HG03025 (cell line): ENCODE measurements around the gene GNAQ.
"Not testable (repeated sequence)": the region's sequence is repeated elsewhere in the genome, so short reads cannot be mapped to it uniquely, and the experiment has no call there.

Experiments used
- ATAC-seq: cut with Tn5 transposase; IDR thresholded peaks from one replicate; pipeline ENCODE4 v1.9.1; 2021; ENCODE audit warnings: mild to moderate bottlenecking, moderate library complexity; ENCODE audit not compliant: unreplicated experiment, low FRiP score

GNAQ gene

GRCh38 chr9:77719321-77719720 lies 312.3 kb downstream of the GNAQ start:
- ATAC-seq, result no peak

- ATAC-seq, result not testable (repeated sequence)
Measured at GRCh38 chr9:77718298-77718640, 313.3 kb downstream of the GNAQ start.

- not testable (repeated sequence) for ATAC-seq
Measured at GRCh38 chr9:77717608-77718297, 313.9 kb downstream of the GNAQ start.

- ATAC-seq, result no peak
Measured at GRCh38 chr9:77714077-77714549, 317.5 kb downstream of the GNAQ start.

GRCh38 chr9:77712533-77713130 lies 319.0 kb downstream of the GNAQ start:
- no peak for ATAC-seq

GRCh38 chr9:77710965-77711648 lies 320.5 kb downstream of the GNAQ start:
- no peak for ATAC-seq

GRCh38 chr9:77710316-77710715 lies 321.3 kb downstream of the GNAQ start:
- no peak for ATAC-seq

GRCh38 chr9:77708064-77708815 lies 323.4 kb downstream of the GNAQ start:
- ATAC-seq, result no peak

- ATAC-seq, result no peak
Measured at GRCh38 chr9:77707383-77708063, 324.1 kb downstream of the GNAQ start.

GRCh38 chr9:77705636-77706035 lies 326.0 kb downstream of the GNAQ start:
- no peak for ATAC-seq

- ATAC-seq, result not testable (repeated sequence)
Measured at GRCh38 chr9:77702521-77703390, 328.9 kb downstream of the GNAQ start.

- ATAC-seq, result no peak
Measured at GRCh38 chr9:77697238-77697984, 334.2 kb downstream of the GNAQ start.

GRCh38 chr9:77690723-77691122 lies 340.9 kb downstream of the GNAQ start:
- ATAC-seq, result not testable (repeated sequence)

GRCh38 chr9:77690119-77690518 lies 341.5 kb downstream of the GNAQ start:
- not testable (repeated sequence) for ATAC-seq

- not testable (repeated sequence) for ATAC-seq
Measured at GRCh38 chr9:77687737-77688136, 343.9 kb downstream of the GNAQ start.

- ATAC-seq, result no peak
Measured at GRCh38 chr9:77680581-77680980, 351.0 kb downstream of the GNAQ start.

- no peak for ATAC-seq
Measured at GRCh38 chr9:77679661-77680368, 351.8 kb downstream of the GNAQ start.

- no peak for ATAC-seq
Measured at GRCh38 chr9:77679088-77679487, 352.5 kb downstream of the GNAQ start.
